Measurements from ENCODE around the gene ZNF286A.
"Not testable (repeated sequence)": the region's sequence is repeated elsewhere in the genome, so short reads cannot be mapped to it uniquely, and the experiment has no call there.

ZNF286A gene

GRCh38 chr17:15699413-15699924, at the start of gene ZNF286A:
Gene ZNF286A (plus strand): TSS chr17:15699752. CDS start chr17:15700330, 578 bp downstream.
- H3K9me3 ChIP-seq; H3K36me3 ChIP-seq; H3K4me1 ChIP-seq; H3K27me3 ChIP-seq; intact Hi-C loops (cut with DNase I; ENCODE audit: low total_unique reads): not testable (repeated sequence)
- Histone ChIP-seq H3K27ac (peak within 1 kb of the TSS; percentile 54 to 62), H3K4me3 (peak within 1 kb of the TSS; percentile 55 to 66)
- peak; percentile 98 to 100 for DNase-seq

GRCh38 chr17:15649861-15650421, 49.6 kb upstream of the ZNF286A start:
- H3K27ac ChIP-seq: peak overlapping the region; percentile 61 to 76
- no peaks in the 10 kb centered on the region for H3K9me3 ChIP-seq
- intact Hi-C loops (cut with DNase I; ENCODE audit: low total_unique reads): no loop called here
- peak; percentile 46 to 73 for DNase-seq
- H3K27me3 ChIP-seq: no peaks in the 10 kb centered on the region
- no peaks in the 10 kb centered on the region for H3K36me3 ChIP-seq
- no peak for TF ChIP-seq CTCF (IDR thresholded peaks at IDR 0.05)
- H3K4me3 ChIP-seq: peak overlapping the region; percentile 54 to 59
- peaks cover 0 to 38% (median 29%) of the 10 kb centered on the region in 4 donors for H3K4me1 ChIP-seq

- Histone ChIP-seq H3K27ac (peak overlapping the region; percentile 61 to 76), H3K36me3 (no peaks in the 10 kb centered on the region), H3K4me3 (peak overlapping the region; percentile 54 to 59), H3K4me1 (peaks cover 0 to 31% (median 25%) of the 10 kb centered on the region in 4 donors), H3K9me3 (no peaks in the 10 kb centered on the region), H3K27me3 (no peaks in the 10 kb centered on the region)
- no peak for DNase-seq
- no peak for TF ChIP-seq CTCF (IDR thresholded peaks at IDR 0.05)
- intact Hi-C loops (cut with DNase I; ENCODE audit: low total_unique reads): no loop called here
These were observed 48.6 kb upstream of the ZNF286A start for GRCh38 chr17:15650741-15651582.

DNA sequence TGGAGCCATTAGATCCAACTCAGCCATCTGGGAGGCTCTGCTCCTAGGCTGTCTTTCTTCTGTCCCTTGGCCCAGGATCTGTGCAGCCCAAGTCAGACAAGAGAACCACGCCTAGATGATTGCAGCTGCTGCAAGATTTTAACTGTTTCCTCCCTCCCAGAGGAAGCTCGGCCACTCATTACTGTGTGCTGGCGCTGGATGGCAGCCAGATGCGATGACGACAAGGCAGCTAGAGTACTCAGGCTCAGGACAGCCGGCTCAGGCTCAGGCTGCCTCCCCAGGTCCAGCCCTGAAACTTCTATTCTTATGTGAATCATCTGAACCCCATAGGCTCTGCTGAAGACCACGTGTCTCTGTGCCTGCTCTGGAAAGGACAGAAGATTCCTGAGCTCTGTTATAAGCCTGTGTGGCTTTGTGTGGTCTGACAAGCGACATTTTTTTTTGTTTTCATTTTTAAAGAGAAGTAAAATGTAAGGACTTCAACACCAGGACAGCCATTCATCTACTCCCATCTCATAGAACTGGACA, 47.9 kb upstream of the ZNF286A start:
- Histone ChIP-seq H3K27me3 (no peaks in the 10 kb centered on the region), H3K4me3 (peak overlapping the region; percentile 54 to 59), H3K27ac (peak overlapping the region; percentile 61 to 76), H3K9me3 (no peaks in the 10 kb centered on the region), H3K4me1 (peaks cover 0 to 31% (median 24%) of the 10 kb centered on the region in 4 donors), H3K36me3 (no peaks in the 10 kb centered on the region)
- TF ChIP-seq CTCF (IDR thresholded peaks at IDR 0.05): no peak
- peak; percentile 95 to 96 for DNase-seq
- intact Hi-C loops (cut with DNase I; ENCODE audit: low total_unique reads): no loop called here

DNA sequence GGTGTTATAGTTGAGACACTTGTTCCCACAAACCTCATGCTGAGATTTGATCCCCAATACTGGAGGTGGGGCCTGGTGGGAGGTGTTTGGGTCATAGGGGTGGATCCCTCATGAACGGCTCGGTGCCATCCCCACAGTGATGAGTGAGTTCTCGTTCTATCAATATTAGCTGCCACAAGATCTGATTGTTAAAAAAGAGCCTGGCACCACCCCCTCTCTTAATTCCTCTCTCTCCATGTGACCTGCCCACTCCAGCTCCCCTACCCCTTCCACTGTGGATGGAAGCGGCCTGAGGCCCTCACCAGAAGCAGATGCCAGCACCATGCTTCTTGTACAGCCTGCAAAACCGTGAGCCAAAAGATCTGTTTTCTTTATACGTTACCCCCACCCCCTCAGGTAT, 46.6 kb upstream of the ZNF286A start:
- no peak for DNase-seq
- intact Hi-C loops (cut with DNase I; ENCODE audit: low total_unique reads): no loop called here
- H3K4me3 ChIP-seq: no peak overlapping the region
- H3K27ac ChIP-seq: no peak overlapping the region
- H3K36me3 ChIP-seq: no peaks in the 10 kb centered on the region
- no peak for TF ChIP-seq CTCF (IDR thresholded peaks at IDR 0.05)
- no peaks in the 10 kb centered on the region for H3K27me3 ChIP-seq
- peaks cover 0 to 31% (median 24%) of the 10 kb centered on the region in 4 donors for H3K4me1 ChIP-seq
- H3K9me3 ChIP-seq: no peaks in the 10 kb centered on the region

GRCh38 chr17:15654401-15654800, 45.2 kb upstream of the ZNF286A start:
- H3K4me1 ChIP-seq: peaks cover 0 to 28% (median 22%) of the 10 kb centered on the region in 4 donors
- H3K27ac ChIP-seq; intact Hi-C loops (cut with DNase I; ENCODE audit: low total_unique reads); H3K27me3 ChIP-seq; H3K36me3 ChIP-seq; H3K9me3 ChIP-seq; DNase-seq; H3K4me3 ChIP-seq: not testable (repeated sequence)

Data from tibial artery (tissue), 4 donors.